ENCODE data around the gene LHX6. TPM values are rescaled to one million over a fixed set of nuclear protein-coding genes. Genes with fewer than 3 reads are reported as not detected.

Gene LHX6
- total and polyA plus RNA-seq, 9 of the 15 experiments (the other 6 are each of a cell fraction or from before 2014, with no cell fraction given), result 2.8 to 16.3 (median 7.9) TPM

DNA sequence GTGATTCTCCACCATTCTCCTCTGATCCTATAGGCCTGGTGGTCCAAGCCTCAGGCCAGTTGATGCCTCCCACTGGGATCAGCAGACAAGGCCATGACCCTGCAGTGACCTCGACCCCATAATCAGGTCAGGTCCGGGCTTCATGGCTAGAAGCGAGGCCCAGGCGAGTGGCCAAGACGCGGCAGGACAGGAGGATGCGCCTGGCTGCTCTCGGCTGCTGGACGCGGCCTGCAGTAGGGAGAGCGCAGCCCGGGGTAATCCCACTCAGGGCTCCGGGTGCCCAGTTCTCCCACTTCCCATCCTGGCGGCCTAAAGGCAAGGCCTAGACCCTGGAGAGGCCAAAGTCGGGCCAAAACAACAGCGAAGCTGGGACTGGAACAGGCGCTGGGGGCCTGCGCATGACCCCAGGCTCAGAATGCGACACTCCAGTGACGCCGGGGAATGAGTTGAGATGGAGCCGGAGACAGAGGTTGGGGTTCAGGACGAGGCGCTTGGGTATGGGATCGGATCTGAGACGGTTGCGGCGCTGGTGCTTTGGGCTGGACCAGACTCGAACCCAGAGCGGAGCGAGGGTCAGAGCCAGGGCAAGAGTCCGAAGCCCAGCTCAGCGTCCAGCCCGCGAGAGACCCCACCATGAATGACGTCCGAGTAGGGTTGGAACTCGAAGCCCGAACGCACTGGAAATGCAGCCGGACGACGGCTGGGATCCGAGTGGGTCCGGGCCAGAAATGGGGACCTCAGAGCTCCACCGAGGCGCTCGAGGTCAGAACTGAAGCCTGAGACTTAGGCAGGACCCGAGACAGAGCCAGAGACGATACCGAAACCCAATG is 3.2 kb downstream of the LHX6 start (continued):
- TF ChIP-seq ZBTB40 (IDR thresholded peaks at IDR 0.05), result no peak
- no peak for TF ChIP-seq ZBTB40 (CRISPR knock-in tag; IDR thresholded peaks at IDR 0.05)
- no peak for TF ChIP-seq SREBF2 (CRISPR knock-in tag; IDR thresholded peaks at IDR 0.05)
- TF ChIP-seq AFF1 (IDR thresholded peaks at IDR 0.05; ENCODE audit: low read depth in 1 of 2, partially characterized antibody in 2 of 2), result no peak
- no peak for TF ChIP-seq HMG20B (CRISPR knock-in tag; IDR thresholded peaks at IDR 0.05)

Measured in K562 (cell line).